Suprapubic skin (tissue), 4 donors: ENCODE measurements around the gene RAD23B. TPM values are rescaled to one million over a fixed set of nuclear protein-coding genes. Genes with fewer than 3 reads are reported as not detected.
"Not testable (repeated sequence)": the region's sequence is repeated elsewhere in the genome, so short reads cannot be mapped to it uniquely, and the experiment has no call there.

Experiments used
- DNase-seq, 2 donors: peaks; one replicate each; pipeline ENCODE4 v3.0.0-alpha.2; 2019; ENCODE audit warnings: low spot score in 2 of 2
- H3K27ac ChIP-seq: fragments of 200-600 bp; sonication (generic); one replicate; pipeline ENCODE4 v1.5.1; 2019
- H3K27me3 ChIP-seq: fragments of 200-600 bp; sonication (generic); one replicate; pipeline ENCODE4 v1.5.1; 2019
- H3K36me3 ChIP-seq: fragments of 200-600 bp; sonication (generic); one replicate; pipeline ENCODE4 v1.5.1; 2019
- H3K4me1 ChIP-seq: fragments of 200-600 bp; sonication (generic); one replicate; pipeline ENCODE4 v1.5.1; 2019
- H3K4me3 ChIP-seq: fragments of 200-600 bp; sonication (generic); one replicate; pipeline ENCODE4 v1.5.1; 2019; ENCODE audit warnings: mild to moderate bottlenecking
- H3K9me3 ChIP-seq: fragments of 200-600 bp; sonication (generic); one replicate; pipeline ENCODE4 v1.5.1; 2019
- EP300 ChIP-seq: sonication (generic); formaldehyde crosslinking; IDR thresholded peaks from one replicate; pipeline ENCODE4 v1.6.1; 2017; ENCODE audit warnings: antibody characterized with exemption
- POLR2A ChIP-seq, 2 donors: fragments of 450-650 bp; IDR thresholded peaks; one replicate each; pipeline ENCODE4 v1.6.1; 2017; ENCODE audit warnings: antibody characterized with exemption in 2 of 2, mild to moderate bottlenecking in 2 of 2, moderate library complexity in 2 of 2
- POLR2AphosphoS5 ChIP-seq, 3 donors: sonication (generic); formaldehyde crosslinking; IDR thresholded peaks; one replicate each; pipeline ENCODE4 v1.6.1; 2017; ENCODE audit warnings: antibody characterized with exemption in 3 of 3
- WGBS: methylation state at CpG from one replicate; pipeline ENCODE4 v1.1.5; 2018; 5-methylcytosine and 5-hydroxymethylcytosine counted together
- total RNA-seq, 4 donors: library from RNA; depleted of rRNA; stranded (reverse); fragments of >200 nt; gene quantifications; one replicate each; pipeline ENCODE4 v1.1.0, GENCODE V29; 2016
- TF ChIP-seq, protein P1 (sequence below), 2 donors: fragments of 200-600 bp in 1 of 2; fragments of 450-650 bp in 1 of 2; sonication (generic) in 1 of 2; IDR thresholded peaks; one replicate each; pipeline ENCODE4 v1.5.1; 2016 to 2019; ENCODE audit warnings: antibody characterized with exemption in 2 of 2, mild to moderate bottlenecking in 1 of 2, moderate library complexity in 1 of 2

Gene RAD23B
- total RNA-seq, 4 donors from 2014 or later = 62.5 to 103 (median 77.1) TPM

DNA sequence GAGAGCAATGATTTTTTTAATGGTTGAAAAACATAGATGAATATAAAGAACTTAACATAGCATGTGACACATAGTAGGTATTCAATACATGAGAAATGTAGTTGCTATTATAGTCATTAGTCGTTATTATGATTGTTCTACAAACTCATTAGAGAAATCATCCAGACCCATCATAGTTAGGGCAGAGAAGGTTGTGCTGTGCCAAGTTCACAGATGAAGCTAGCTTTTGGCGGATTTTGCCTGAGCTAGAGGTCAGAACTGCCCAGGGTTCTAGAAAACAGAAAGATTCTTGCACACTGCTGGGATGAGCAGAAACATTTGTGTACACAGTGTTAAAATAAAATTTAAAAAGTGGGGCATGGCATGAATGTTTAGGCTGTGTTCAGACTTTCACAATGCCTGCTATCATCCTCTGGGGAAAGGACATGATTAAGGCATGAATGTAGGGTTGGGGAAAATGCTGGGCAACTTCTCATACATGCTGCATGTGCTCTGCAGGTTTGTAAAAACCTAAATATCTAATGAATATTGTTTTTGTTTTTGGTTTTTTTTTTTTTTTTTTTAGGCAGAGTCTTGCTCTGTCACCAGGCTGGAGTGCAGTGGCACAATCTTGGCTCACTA is 33.3 kb upstream of the RAD23B start:
- Histone ChIP-seq H3K36me3 (no peaks in the 10 kb centered on the region), H3K27me3 (no peaks in the 10 kb centered on the region), H3K4me3 (no peak overlapping the region), H3K27ac (no peak overlapping the region), H3K4me1 (no peaks in the 10 kb centered on the region), H3K9me3 (no peaks in the 10 kb centered on the region)
- no peak for DNase-seq
- 87% methylated on average over 2 of the region's 2 CpGs for WGBS
- TF ChIP-seq POLR2A (IDR thresholded peaks at IDR 0.05) (no peak), EP300 (no peak), POLR2AphosphoS5 (IDR thresholded peaks at IDR 0.05) (no peak)
- TF ChIP-seq, protein P1, sequence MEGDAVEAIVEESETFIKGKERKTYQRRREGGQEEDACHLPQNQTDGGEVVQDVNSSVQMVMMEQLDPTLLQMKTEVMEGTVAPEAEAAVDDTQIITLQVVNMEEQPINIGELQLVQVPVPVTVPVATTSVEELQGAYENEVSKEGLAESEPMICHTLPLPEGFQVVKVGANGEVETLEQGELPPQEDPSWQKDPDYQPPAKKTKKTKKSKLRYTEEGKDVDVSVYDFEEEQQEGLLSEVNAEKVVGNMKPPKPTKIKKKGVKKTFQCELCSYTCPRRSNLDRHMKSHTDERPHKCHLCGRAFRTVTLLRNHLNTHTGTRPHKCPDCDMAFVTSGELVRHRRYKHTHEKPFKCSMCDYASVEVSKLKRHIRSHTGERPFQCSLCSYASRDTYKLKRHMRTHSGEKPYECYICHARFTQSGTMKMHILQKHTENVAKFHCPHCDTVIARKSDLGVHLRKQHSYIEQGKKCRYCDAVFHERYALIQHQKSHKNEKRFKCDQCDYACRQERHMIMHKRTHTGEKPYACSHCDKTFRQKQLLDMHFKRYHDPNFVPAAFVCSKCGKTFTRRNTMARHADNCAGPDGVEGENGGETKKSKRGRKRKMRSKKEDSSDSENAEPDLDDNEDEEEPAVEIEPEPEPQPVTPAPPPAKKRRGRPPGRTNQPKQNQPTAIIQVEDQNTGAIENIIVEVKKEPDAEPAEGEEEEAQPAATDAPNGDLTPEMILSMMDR (IDR thresholded peaks at IDR 0.05) = no peak

DNA sequence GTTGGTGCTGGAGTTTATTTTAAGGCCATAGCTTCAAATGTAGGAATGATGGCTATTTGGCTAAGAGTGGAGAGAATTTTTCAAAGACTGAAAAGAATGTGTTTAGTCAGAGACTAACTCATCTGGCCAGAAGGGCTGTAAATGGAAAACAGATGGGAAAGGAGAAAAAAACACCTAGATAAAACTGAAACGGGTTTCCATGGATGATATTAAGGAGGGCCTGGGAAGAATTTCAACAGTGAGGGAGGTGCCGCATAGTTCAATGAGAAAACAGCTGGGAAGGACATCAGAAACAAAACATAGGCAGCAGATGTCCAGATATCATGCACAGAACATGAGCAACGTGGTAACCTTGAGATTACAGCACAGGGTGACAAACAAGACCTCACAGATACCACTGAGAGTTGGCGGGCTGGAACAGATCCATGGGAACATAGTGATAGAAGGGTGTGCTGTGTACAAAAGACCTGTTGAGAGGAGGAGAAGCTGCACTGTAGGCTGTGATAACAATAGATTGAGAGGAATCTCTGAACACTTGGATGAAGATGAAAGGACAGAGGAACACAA is 31.2 kb upstream of the RAD23B start:
- no peak for DNase-seq
- Histone ChIP-seq H3K4me3 (no peak overlapping the region), H3K4me1 (no peaks in the 10 kb centered on the region), H3K36me3 (no peaks in the 10 kb centered on the region), H3K27me3 (no peaks in the 10 kb centered on the region), H3K9me3 (no peaks in the 10 kb centered on the region), H3K27ac (peak overlapping the region; percentile 18)
- TF ChIP-seq EP300 (no peak), POLR2A (IDR thresholded peaks at IDR 0.05) (no peak), POLR2AphosphoS5 (IDR thresholded peaks at IDR 0.05) (no peak)
- TF ChIP-seq, protein P1 (IDR thresholded peaks at IDR 0.05) = no peak
- 34% methylated on average over 4 of the region's 4 CpGs for WGBS

DNA sequence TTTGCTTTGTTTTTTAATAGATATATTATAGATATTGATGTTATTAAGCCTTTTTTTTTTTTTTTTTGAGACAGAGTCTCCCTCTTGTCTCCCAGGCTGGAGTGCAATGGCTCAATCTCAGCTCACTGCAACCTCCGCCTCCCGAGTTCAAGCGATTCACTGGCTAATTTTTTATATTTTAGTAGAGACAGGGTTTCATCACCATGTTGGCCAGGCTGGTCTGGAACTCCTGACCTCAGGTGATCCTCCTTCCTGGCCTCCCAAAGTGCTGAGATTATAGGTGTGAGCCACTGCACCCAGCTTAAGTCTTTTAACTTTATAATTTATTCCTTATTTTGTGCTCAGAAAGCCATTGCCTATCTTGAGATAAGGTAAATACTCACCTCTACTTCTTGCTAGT is 24.2 kb upstream of the RAD23B start:
- no peak for TF ChIP-seq EP300
- TF ChIP-seq POLR2AphosphoS5 (IDR thresholded peaks at IDR 0.05) = no peak
- TF ChIP-seq, protein P1 (IDR thresholded peaks at IDR 0.05) = no peak
- TF ChIP-seq POLR2A (IDR thresholded peaks at IDR 0.05) = no peak
- Histone ChIP-seq H3K4me1 (no peaks in the 10 kb centered on the region), H3K36me3 (no peaks in the 10 kb centered on the region), H3K27me3 (no peaks in the 10 kb centered on the region), H3K27ac (no peak overlapping the region), H3K9me3 (no peaks in the 10 kb centered on the region), H3K4me3 (no peak overlapping the region)
- no peak for DNase-seq
- WGBS = 95% methylated on average over 3 of the region's 3 CpGs

DNA sequence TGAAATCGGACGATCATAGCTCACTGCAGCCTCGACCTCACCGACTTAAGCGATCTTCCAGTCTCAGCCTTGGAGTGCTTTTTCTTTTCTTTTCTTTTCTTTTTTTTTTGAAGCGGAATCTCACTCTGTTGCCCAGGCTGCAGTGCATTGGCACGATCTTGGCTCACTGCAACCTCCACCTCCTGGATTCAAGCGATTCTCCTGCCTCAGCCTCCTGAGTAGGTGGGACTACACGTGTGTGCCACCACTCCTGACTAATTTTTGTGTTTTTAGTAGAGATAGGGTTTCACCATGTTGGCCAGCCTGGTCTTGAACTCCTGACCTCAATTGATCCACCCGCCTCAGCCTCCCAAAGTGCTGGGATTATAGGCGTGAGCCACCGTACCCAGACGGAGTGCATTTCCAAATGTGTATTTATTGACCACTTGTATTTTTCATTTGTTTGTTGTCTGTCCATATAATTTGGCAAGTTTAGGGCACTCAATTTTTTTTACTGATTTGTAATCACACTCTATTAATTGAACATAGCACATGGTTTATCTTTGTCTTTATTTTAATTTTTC is 23.2 kb upstream of the RAD23B start:
- H3K27me3 ChIP-seq, H3K27ac ChIP-seq, H3K4me3 ChIP-seq, H3K4me1 ChIP-seq, H3K36me3 ChIP-seq, H3K9me3 ChIP-seq, DNase-seq: not testable (repeated sequence)
- 93% methylated on average over 13 of the region's 13 CpGs for WGBS

DNA sequence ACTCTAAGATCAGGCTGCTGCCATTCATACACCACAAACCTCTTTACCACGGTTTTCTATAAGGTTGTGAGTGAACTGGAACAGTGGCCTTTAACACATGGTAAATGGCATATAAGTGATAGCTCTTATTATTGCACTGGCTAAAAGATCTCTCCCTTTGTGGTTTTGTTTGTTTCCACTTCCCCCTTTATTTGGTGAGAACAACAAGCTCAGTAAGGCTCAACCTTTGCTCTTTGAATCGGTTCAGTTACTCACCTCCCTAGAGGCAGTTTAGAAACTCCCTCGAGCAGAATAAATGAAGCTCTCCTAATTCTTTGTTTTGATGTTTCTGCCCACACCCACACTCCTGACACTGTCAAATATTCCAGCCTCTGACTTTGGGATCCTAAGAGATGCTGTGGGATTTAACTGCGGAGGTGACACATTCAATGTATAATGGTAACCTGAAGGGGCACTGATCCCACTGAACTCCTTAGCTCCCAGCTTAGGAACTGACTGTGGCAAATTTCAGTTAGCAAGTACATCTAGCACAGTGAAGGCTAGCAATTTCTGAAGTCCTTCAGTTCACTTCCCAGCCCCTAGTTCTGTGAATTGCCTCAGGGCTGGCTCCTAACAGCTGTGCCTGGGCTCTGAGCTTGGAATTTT is 22.5 kb upstream of the RAD23B start:
- no peaks in the 10 kb centered on the region for H3K36me3 ChIP-seq
- TF ChIP-seq, protein P1 (IDR thresholded peaks at IDR 0.05) = no peak
- TF ChIP-seq POLR2AphosphoS5 (IDR thresholded peaks at IDR 0.05) (no peak), EP300 (no peak), POLR2A (IDR thresholded peaks at IDR 0.05) (no peak)
- no peak overlapping the region for H3K4me3 ChIP-seq
- no peaks in the 10 kb centered on the region for H3K27me3 ChIP-seq
- H3K4me1 ChIP-seq = no peaks in the 10 kb centered on the region
- no peak overlapping the region for H3K27ac ChIP-seq
- 49% methylated on average over 4 of the region's 4 CpGs for WGBS
- H3K9me3 ChIP-seq = no peaks in the 10 kb centered on the region
- no peak for DNase-seq
